ENCODE measurements around the gene FAM200C.

DNA sequence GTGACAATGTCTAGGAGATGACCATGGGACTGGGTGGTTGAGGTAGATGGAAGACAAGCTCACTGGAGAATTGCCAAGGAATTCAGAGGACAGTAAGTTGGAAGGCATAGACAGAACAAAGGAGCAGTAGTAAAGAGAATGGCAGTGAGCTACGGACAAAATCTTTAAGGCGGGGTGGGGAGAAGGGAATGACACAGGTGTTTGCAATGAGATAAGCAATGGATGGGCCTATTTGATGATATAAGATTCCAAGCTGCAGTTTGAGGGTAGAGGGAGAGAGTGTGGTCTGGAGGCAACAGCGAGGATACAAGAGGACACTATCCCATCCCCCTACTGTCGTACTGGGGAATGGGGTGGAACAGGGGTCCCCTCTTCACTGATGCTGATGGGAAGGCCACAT, 36.2 kb upstream of the FAM200C start:
- TF ChIP-seq, protein P1, sequence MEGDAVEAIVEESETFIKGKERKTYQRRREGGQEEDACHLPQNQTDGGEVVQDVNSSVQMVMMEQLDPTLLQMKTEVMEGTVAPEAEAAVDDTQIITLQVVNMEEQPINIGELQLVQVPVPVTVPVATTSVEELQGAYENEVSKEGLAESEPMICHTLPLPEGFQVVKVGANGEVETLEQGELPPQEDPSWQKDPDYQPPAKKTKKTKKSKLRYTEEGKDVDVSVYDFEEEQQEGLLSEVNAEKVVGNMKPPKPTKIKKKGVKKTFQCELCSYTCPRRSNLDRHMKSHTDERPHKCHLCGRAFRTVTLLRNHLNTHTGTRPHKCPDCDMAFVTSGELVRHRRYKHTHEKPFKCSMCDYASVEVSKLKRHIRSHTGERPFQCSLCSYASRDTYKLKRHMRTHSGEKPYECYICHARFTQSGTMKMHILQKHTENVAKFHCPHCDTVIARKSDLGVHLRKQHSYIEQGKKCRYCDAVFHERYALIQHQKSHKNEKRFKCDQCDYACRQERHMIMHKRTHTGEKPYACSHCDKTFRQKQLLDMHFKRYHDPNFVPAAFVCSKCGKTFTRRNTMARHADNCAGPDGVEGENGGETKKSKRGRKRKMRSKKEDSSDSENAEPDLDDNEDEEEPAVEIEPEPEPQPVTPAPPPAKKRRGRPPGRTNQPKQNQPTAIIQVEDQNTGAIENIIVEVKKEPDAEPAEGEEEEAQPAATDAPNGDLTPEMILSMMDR (IDR thresholded peaks at IDR 0.05), result no peak
- TF ChIP-seq EP300 (IDR thresholded peaks at IDR 0.05) (no peak), POLR2A (IDR thresholded peaks at IDR 0.05; ENCODE audit: low read depth) (no peak)

All from esophagus muscularis mucosa (tissue), 4 donors.